Epithelial cell of proximal tubule (primary cell): ENCODE results near the gene ADCY1. TPM values are rescaled to one million over a fixed set of nuclear protein-coding genes. Genes with fewer than 3 reads are reported as not detected.

Experiments
- DNase-seq: peaks from one replicate; pipeline ENCODE4 v3.0.0-alpha.2; 2011; ENCODE audit warnings: low read depth
- H3K4me3 ChIP-seq: 2 replicates; pipeline ENCODE4 v1.5.1; 2011; ENCODE audit warnings: low read depth, mild to moderate bottlenecking, low read length
- total RNA-seq: library from RNA; depleted of rRNA; stranded (reverse); fragments of >200 nt; gene quantifications from 2 replicates; pipeline ENCODE4 v1.2.3, GENCODE V29; 2015
- TF ChIP-seq, protein P1 (sequence below): conservative IDR thresholded peaks from 2 replicates; pipeline ENCODE4 v1.5.1; 2012; ENCODE audit warnings: low read depth, mild to moderate bottlenecking, low read length

ADCY1 gene
- total RNA-seq, 1 donor from 2014 or later = 1.2 TPM

DNA sequence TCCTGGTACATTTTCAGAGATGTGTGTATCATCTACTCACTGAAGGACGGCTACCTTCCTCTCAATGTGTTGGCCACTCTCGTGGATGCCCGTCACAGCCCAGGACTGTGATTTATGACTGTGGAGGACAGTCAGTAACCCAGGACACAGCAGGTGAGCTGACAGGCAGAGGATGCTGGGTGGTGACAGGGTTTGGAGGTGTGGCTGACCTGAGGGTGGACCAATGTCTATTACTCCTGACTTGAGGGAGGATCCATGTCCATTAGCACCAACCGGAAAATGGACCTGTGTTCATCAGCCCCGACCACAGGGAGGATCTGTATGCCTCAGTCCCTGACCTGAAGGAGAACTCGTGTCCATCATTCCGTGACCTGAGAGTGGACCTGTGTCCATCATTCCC is 96.1 kb downstream of the ADCY1 start:
- no peak for DNase-seq
- TF ChIP-seq, protein P1, sequence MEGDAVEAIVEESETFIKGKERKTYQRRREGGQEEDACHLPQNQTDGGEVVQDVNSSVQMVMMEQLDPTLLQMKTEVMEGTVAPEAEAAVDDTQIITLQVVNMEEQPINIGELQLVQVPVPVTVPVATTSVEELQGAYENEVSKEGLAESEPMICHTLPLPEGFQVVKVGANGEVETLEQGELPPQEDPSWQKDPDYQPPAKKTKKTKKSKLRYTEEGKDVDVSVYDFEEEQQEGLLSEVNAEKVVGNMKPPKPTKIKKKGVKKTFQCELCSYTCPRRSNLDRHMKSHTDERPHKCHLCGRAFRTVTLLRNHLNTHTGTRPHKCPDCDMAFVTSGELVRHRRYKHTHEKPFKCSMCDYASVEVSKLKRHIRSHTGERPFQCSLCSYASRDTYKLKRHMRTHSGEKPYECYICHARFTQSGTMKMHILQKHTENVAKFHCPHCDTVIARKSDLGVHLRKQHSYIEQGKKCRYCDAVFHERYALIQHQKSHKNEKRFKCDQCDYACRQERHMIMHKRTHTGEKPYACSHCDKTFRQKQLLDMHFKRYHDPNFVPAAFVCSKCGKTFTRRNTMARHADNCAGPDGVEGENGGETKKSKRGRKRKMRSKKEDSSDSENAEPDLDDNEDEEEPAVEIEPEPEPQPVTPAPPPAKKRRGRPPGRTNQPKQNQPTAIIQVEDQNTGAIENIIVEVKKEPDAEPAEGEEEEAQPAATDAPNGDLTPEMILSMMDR = no peak
- H3K4me3 ChIP-seq = no peak overlapping the region

DNA sequence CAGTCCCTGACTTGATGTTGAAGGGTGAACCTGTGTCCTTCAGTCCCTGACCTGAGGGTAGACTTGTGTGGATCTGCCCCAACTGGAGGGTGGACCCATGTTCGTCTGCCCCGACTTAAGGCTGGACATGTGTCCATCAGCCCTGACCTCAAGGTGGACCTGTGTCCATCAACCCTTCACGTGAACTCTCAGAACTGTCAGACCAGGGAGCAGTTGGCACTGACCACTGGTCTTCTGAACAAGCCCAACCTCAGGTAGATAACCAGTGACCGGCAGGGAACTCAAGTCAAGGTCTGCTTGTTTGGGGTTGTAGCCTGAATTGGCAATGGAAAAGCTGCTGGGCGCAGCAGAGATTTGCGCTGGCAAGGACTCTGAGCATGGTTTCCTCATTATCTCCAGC is 96.5 kb downstream of the ADCY1 start:
- no peak for DNase-seq
- TF ChIP-seq, protein P1 = no peak
- H3K4me3 ChIP-seq = no peak overlapping the region

DNA sequence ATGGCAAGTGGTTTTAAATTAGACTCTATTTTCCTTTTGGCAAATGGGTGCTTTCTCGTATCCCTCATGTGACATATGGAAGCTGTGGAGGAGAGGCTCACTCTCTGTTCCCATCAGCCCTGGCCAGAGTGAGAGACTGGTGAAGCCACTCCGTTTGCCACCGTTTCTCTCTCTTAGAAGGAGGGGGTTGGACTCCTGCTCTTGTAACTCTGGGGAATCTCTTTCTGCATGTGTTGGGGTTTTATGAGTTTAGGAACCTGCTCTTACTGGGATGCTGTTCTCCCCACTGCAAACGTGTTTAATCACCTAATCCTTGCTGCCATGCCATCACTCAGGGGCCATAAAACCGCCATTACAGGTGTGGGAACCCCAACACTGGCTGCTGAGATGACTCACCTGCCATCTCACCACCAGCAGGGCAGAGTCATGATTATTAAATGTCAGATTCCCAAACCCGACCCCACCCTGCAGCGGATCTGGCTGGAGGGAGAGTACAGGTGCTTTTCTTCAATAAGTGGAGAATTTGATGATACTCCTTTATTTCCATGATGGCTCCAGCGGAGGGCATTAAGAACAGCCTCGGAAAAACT is 103.2 kb downstream of the ADCY1 start:
- no peak for DNase-seq
- no peak overlapping the region for H3K4me3 ChIP-seq

DNA sequence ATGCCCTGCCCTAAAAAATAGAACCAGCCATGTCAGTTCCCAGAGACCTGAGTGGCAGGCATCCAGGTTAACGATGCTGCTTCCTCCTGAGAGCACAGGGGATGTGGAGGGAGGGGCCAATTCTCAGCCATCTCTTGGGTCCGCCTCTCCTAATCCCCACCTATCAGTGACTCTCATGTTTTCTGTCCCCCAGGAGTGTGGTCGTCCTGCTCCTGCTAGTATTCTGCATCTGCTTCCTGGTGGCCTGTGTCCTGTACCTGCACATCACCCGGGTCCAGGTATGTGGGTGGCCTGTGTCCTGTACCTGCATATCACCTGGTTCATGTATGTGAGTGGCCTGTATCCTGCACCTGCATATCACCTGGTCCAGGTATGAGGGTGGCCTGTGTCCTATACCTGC is 105.3 kb downstream of the ADCY1 start:
- no peak for DNase-seq
- TF ChIP-seq, protein P1 = no peak
- H3K4me3 ChIP-seq = no peak overlapping the region

More for the DNA sequence above, 103.2 kb downstream of the ADCY1 start:
- TF ChIP-seq, protein P1 = no peak

DNA sequence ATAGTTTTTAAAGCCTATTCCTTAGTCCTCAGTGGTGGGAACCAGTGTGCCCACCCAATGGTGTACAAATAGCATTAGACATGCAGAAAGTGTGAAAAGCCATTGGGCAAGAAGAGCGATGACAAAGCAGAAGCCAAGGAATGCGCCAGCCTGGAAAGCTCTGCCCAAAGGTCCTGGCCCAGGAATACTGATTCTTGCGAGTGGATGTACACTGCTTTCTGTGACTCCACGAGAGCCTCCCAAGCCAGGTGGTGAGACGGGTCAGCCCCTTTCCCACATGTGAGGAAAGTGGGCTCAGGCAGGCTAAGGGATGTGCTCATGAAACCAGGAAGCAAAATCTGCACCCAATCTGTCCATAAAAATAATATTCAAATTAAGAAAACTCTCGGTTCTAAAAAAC is 106.6 kb downstream of the ADCY1 start:
- no peak overlapping the region for H3K4me3 ChIP-seq
- TF ChIP-seq, protein P1 = no peak
- no peak for DNase-seq

DNA sequence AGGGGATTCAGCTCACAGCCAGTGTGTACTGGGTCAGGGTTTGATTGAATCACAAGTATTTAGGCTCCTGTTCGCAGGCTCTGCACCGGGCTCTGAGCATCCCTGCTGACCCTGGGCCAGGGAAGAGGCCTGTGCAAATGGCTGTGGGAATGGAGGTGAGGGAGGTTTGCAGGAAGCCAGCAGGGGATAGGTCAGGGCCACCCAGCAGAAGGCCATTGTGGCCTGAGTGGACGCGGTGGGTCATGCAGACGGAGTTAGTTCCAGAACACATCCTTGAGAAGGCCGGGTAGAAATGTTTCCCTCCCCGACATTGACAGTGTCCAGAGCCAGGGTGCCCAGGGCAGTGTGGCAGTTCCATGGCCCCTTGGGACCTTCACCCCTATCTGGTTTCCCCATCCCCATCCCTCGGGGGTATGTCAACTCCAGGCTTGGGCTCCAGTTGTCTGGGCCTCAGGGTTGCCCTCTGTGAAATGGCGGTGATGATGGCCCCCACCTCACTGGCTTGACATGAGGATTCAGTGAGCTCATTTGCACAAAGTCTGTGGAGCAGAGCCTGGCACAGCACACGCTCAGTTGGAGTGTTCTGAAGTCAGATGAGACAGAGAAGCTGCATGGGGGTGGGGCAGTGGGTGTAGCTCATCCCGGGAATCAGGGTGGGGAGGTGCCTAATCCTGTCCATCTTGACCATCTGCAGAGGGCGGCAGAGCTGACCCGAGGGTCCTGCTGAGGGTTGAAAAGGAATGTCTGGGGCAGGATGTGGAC is 107.6 kb downstream of the ADCY1 start:
- DNase-seq = no peak
- TF ChIP-seq, protein P1 = no peak

DNA sequence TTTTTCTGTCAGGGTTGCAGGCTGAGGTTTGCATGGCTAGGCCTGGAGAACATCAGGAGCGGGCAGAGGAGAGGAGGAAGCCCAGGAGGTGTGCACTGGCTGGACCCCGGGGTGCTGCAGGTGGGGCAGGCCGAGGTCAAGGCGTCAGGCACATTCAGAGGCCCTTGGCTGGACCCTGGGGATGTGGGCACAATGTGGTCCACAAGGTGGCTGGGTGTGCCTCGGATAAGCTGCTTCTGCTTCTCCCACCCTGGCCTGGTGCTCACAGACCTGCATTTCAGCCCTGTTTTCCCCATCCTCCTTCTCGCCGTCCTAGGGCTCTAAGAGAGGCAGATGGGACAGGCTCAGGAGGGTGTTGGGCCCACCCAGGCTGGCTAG is 108.2 kb downstream of the ADCY1 start:
- H3K4me3 ChIP-seq = no peak overlapping the region
- DNase-seq = no peak
- TF ChIP-seq, protein P1 = no peak

More for the DNA sequence above, 107.6 kb downstream of the ADCY1 start:
- H3K4me3 ChIP-seq = no peak overlapping the region
